ENCODE data around the gene ARHGAP15. TPM values are rescaled to one million over a fixed set of nuclear protein-coding genes. Genes with fewer than 3 reads are reported as not detected.

Gene ARHGAP15
- total RNA-seq, 2 experiments from 2014 or later: 71.3 to 72.8 TPM

GRCh38 chr2:143429932-143430679 lies 300.9 kb downstream of the ARHGAP15 start:
- H3K36me3 Mint-ChIP-seq (ENCODE audit: low read depth): peaks cover 13% of the 10 kb centered on the region

GRCh38 chr2:143431316-143431715 lies 302.1 kb downstream of the ARHGAP15 start:
- ChIA-PET POLR2A (no interaction called here), CTCF (no interaction called here)
- ATAC-seq (no peak), DNase-seq (no peak)
- Mint-ChIP-seq H3K9me3 (no peaks in the 10 kb centered on the region), H3K4me3 (no peak overlapping the region), H3K27me3 (no peaks in the 10 kb centered on the region), H3K4me1 (ENCODE audit: low read depth) (peaks cover 50% of the 10 kb centered on the region), H3K27ac (no peak overlapping the region), H3K36me3 (ENCODE audit: low read depth) (peaks cover 10% of the 10 kb centered on the region)
- intact Hi-C loops (cut with micrococcal nuclease): no loop called here
- no peak for TF ChIP-seq CTCF (IDR thresholded peaks at IDR 0.05)

More at GRCh38 chr2:143429932-143430679, 300.9 kb downstream of the ARHGAP15 start:
- no peak overlapping the region for H3K27ac Mint-ChIP-seq
- DNase-seq: no peak
- no peak for ATAC-seq
- TF ChIP-seq CTCF (IDR thresholded peaks at IDR 0.05): no peak
- intact Hi-C loops (cut with micrococcal nuclease): no loop called here
- no peaks in the 10 kb centered on the region for H3K9me3 Mint-ChIP-seq
- ChIA-PET POLR2A (no interaction called here), CTCF (no interaction called here)
- no peaks in the 10 kb centered on the region for H3K27me3 Mint-ChIP-seq
- H3K4me1 Mint-ChIP-seq (ENCODE audit: low read depth): peaks cover 54% of the 10 kb centered on the region
- no peak overlapping the region for H3K4me3 Mint-ChIP-seq

GRCh38 chr2:143433251-143433650 lies 304.0 kb downstream of the ARHGAP15 start:
- intact Hi-C loops (cut with micrococcal nuclease): no loop called here
- no peak for ATAC-seq
- Mint-ChIP-seq H3K9me3 (no peaks in the 10 kb centered on the region), H3K27ac (no peak overlapping the region), H3K4me3 (no peak overlapping the region), H3K4me1 (ENCODE audit: low read depth) (peaks cover 43% of the 10 kb centered on the region), H3K27me3 (no peaks in the 10 kb centered on the region), H3K36me3 (ENCODE audit: low read depth) (peaks cover 11% of the 10 kb centered on the region)
- CTCF ChIA-PET: interaction anchor here (1.1 to 1.6 kb wide), 2 partner anchors 11 to 19 kb away, joined by 4 read pairs; no protein-coding TSS in a partner anchor
- TF ChIP-seq CTCF (IDR thresholded peaks at IDR 0.05): no peak
- POLR2A ChIA-PET: interaction anchor here (1.2 kb wide), 1 partner anchor 10 kb away, joined by 3 read pairs; no protein-coding TSS in a partner anchor
- DNase-seq: no peak

- Mint-ChIP-seq H3K9me3 (no peaks in the 10 kb centered on the region), H3K27ac (no peak overlapping the region), H3K36me3 (ENCODE audit: low read depth) (peaks cover 12% of the 10 kb centered on the region), H3K4me1 (ENCODE audit: low read depth) (peaks cover 37% of the 10 kb centered on the region), H3K27me3 (no peaks in the 10 kb centered on the region), H3K4me3 (no peak overlapping the region)
- ATAC-seq (no peak), DNase-seq (no peak)
- intact Hi-C loops (cut with micrococcal nuclease): no loop called here
- TF ChIP-seq CTCF (IDR thresholded peaks at IDR 0.05): no peak
- CTCF ChIA-PET: interaction anchor here (1.6 kb wide), 1 partner anchor 10 kb away, joined by 4 read pairs; no protein-coding TSS in a partner anchor
- POLR2A ChIA-PET: no interaction called here
These were observed 304.6 kb downstream of the ARHGAP15 start for GRCh38 chr2:143433840-143434239.

GRCh38 chr2:143434445-143434844 lies 305.2 kb downstream of the ARHGAP15 start:
- POLR2A ChIA-PET: no interaction called here
- CTCF ChIA-PET: no interaction called here
- peaks cover 31% of the 10 kb centered on the region for H3K4me1 Mint-ChIP-seq (ENCODE audit: low read depth)
- no peak for ATAC-seq
- no peak overlapping the region for H3K4me3 Mint-ChIP-seq
- no peak overlapping the region for H3K27ac Mint-ChIP-seq
- H3K36me3 Mint-ChIP-seq (ENCODE audit: low read depth): peaks cover 13% of the 10 kb centered on the region
- DNase-seq: no peak
- H3K27me3 Mint-ChIP-seq: no peaks in the 10 kb centered on the region
- no peak for TF ChIP-seq CTCF (IDR thresholded peaks at IDR 0.05)
- intact Hi-C loops (cut with micrococcal nuclease): no loop called here
- no peaks in the 10 kb centered on the region for H3K9me3 Mint-ChIP-seq
